ENCODE data around the gene RBM17.

DNA sequence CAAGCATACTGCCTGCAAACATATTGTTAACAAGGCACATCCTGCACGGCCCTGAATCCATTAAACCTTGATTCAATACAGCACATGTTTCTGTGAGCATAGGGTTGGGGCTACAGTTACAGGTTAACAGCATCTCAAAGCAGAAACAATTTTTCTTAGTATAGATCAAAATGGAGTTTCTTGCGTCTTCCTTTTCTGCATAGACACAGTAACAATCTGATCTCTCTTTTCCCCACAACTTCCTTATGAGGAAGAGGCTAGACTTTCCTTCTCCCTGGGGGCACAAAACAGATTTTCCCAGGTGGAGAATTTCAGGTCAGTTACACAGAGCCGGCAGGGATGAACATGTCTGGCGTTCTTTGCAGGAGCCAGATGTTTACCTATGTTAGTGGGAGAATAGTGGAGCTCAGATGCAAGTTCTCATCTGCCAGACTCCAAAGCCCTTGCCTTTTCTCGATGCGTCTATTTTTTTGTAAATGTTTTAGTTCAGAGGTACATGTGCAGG lies 76.4 kb downstream of the RBM17 start:
- no peak for TF ChIP-seq SIN3A (IDR thresholded peaks at IDR 0.05; ENCODE audit: low read depth)
- peak; percentile 23 for TF ChIP-seq POLR2A (IDR thresholded peaks at IDR 0.05; ENCODE audit: borderline replicate concordance, extremely low read depth, insufficient read depth, insufficient read length)
- TF ChIP-seq CTCF (IDR thresholded peaks at IDR 0.05 in 2 of 3, conservative IDR thresholded peaks at IDR 0.05 in 1 of 3; ENCODE audit: borderline replicate concordance in 1 of 3, insufficient read depth in 1 of 3, low read depth in 2 of 3, low read length in 2 of 3) = no peak
- no peak for TF ChIP-seq TCF7L2 (IDR thresholded peaks at IDR 0.05; ENCODE audit: borderline replicate concordance, extremely low read depth, insufficient read depth, insufficient read length)
- no peak for TF ChIP-seq POLR2AphosphoS5 (IDR thresholded peaks at IDR 0.05; ENCODE audit: low read depth, low read length)
- no peak for TF ChIP-seq ZBTB33 (IDR thresholded peaks at IDR 0.05; ENCODE audit: extremely low read depth, insufficient replicate concordance, low read length)
- no peak for TF ChIP-seq EZH2phosphoT487 (IDR thresholded peaks at IDR 0.05; ENCODE audit: borderline replicate concordance)
- no peak for TF ChIP-seq SRF (IDR thresholded peaks at IDR 0.05; ENCODE audit: low read depth)
- no peak for TF ChIP-seq CEBPB (IDR thresholded peaks at IDR 0.05; ENCODE audit: low read depth)

Data from HCT116 (cell line).